T-cell (primary cell): ENCODE data around the gene GIMAP6. TPM values are rescaled to one million over a fixed set of nuclear protein-coding genes. Genes with fewer than 3 reads are reported as not detected.
"Not testable (repeated sequence)": the region's sequence is repeated elsewhere in the genome, so short reads cannot be mapped to it uniquely, and the experiment has no call there.

Experiments used
- ATAC-seq, 4 experiments: fragments of 200-7000 bp in 3 of 4; fragments of 150-1000 bp in 1 of 4; cut with Tn5 transposase; replicated peaks in 1 of 4; 1 replicate in 3 of 4; 2 replicates in 1 of 4; pipeline ENCODE4 v1.10.0; 2021; ENCODE audit warnings: moderate library complexity in 3 of 4, mild to moderate bottlenecking in 2 of 4, moderate number of reproducible peaks in 1 of 4
- CTCF ChIA-PET, 2 donors: fragments of 300-600 bp; sonication (Branson Sonifier 250); formaldehyde crosslinking; loops; one replicate each; lab custom pipeline; 2022; ENCODE audit warnings: antibody characterized with exemption in 2 of 2; lab: Charles Lee
- POLR2A ChIA-PET, 2 donors: fragments of 300-600 bp; sonication (Branson Sonifier 250); formaldehyde crosslinking; loops; one replicate each; lab custom pipeline; 2022; ENCODE audit warnings: antibody characterized with exemption in 2 of 2; lab: Charles Lee
- DNase-seq, 35 experiments: peaks; one replicate each; pipeline versions ENCODE4 v3.0.0 to v3.0.0-alpha.2; 2013 to 2023
- H3K27ac ChIP-seq: one replicate; pipeline ENCODE4 v1.5.1; 2013; ENCODE audit warnings: low read length
- H3K27me3 ChIP-seq, 2 experiments: replicated peaks in 1 of 2; 1 replicate in 1 of 2; 2 replicates in 1 of 2; pipeline versions ENCODE4 v1.6.1 to v1.7.0; 2013; ENCODE audit warnings: low read length in 1 of 2, mixed read lengths in 1 of 2; ENCODE audit not compliant: control insufficient read depth in 2 of 2, insufficient read depth in 2 of 2; ENCODE audit errors: extremely low read depth in 1 of 2
- H3K36me3 ChIP-seq, 2 donors: 1 replicate in 1 of 2; 2 replicates in 1 of 2; pipeline versions ENCODE4 v1.6.1 to v1.7.0; 2013; ENCODE audit warnings: low read length in 1 of 2; ENCODE audit not compliant: control insufficient read depth in 2 of 2, insufficient read depth in 1 of 2; ENCODE audit errors: extremely low read depth in 1 of 2
- H3K4me1 ChIP-seq, 2 experiments: 1 replicate in 1 of 2; 2 replicates in 1 of 2; pipeline versions ENCODE4 v1.6.1 to v1.7.0; 2013; ENCODE audit warnings: low read length in 2 of 2, mixed read lengths in 1 of 2; ENCODE audit not compliant: insufficient read depth in 2 of 2, control insufficient read depth in 1 of 2; ENCODE audit errors: extremely low read depth in 1 of 2
- H3K4me3 ChIP-seq, 2 donors: 1 replicate in 1 of 2; 2 replicates in 1 of 2; pipeline versions ENCODE4 v1.5.1 to v1.7.0; 2013; ENCODE audit warnings: mild to moderate bottlenecking in 2 of 2, low read length in 1 of 2, moderate library complexity in 1 of 2; ENCODE audit not compliant: control insufficient read depth in 1 of 2; ENCODE audit errors: extremely low read depth in 1 of 2
- H3K9me3 ChIP-seq: 2 replicates; pipeline ENCODE4 v1.7.0; 2013
- H3K27ac Mint-ChIP-seq, 2 donors: one replicate each; pipeline ENCODE4 v1.8.0; 2020 to 2021; ENCODE audit warnings: mild to moderate bottlenecking in 2 of 2, mixed read lengths in 2 of 2
- H3K27me3 Mint-ChIP-seq, 2 donors: one replicate each; pipeline ENCODE4 v1.8.0; 2021 to 2022; ENCODE audit warnings: mixed read lengths in 2 of 2
- H3K36me3 Mint-ChIP-seq: one replicate; pipeline ENCODE4 v1.8.0; 2021; ENCODE audit warnings: mixed read lengths
- H3K4me1 Mint-ChIP-seq, 3 donors: one replicate each; pipeline ENCODE4 v1.8.0; 2020 to 2022; ENCODE audit warnings: mixed read lengths in 3 of 3, mild to moderate bottlenecking in 1 of 3
- H3K4me3 Mint-ChIP-seq, 3 donors: one replicate each; pipeline ENCODE4 v1.8.0; 2020 to 2022; ENCODE audit warnings: mild to moderate bottlenecking in 3 of 3, mixed read lengths in 3 of 3, moderate library complexity in 3 of 3
- H3K9me3 Mint-ChIP-seq, 3 donors: one replicate each; pipeline ENCODE4 v1.8.0; 2020 to 2022; ENCODE audit warnings: mixed read lengths in 3 of 3
- WGBS: methylation state at CpG from one replicate; pipeline ENCODE4 v1.1.5; 2013; ENCODE audit warnings: missing lambda C conversion rate; ENCODE audit not compliant: insufficient coverage; 5-methylcytosine and 5-hydroxymethylcytosine counted together
- total RNA-seq, 35 experiments: library from RNA in 6 of 35; stranded (reverse) in 6 of 35; fragments of 120-200 nt in 1 of 35; gene quantifications; one replicate each; pipeline versions ENCODE4 v1.2.1 to v1.2.4 and lab custom pipeline; 2013 to 2026

GIMAP6 gene
- total RNA-seq, 5 donors from 2014 or later (not counting 1 experiment from before 2014, with no cell fraction given), result 55.0 to 168 (median 150) TPM

DNA sequence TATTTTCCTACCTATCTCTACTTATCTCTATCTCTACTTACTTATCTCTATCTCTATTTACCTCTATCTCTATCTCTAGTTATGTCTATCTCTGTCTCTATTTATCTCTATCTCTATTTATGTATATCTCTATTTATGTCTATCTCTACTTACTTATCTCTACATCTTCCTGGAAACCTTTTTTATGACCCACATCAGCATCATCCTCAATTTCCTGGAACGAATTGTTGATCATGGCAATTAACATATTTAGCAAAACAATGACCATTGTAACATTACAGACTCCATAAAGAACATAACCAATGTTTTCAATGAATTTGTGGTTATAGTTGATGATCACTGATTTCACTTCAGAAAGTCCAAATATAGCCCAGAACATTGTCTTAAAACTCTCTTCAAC, 18.3 kb downstream of the GIMAP6 start:
- ATAC-seq (no peak), DNase-seq (no peak)
- CTCF ChIA-PET, result no interaction called here
- Mint-ChIP-seq H3K36me3 (peaks cover 13% of the 10 kb centered on the region), H3K27ac (peak overlapping the region; percentile 81 to 93), H3K9me3 (peaks cover 7 to 29% (median 13%) of the 10 kb centered on the region in 3 donors), H3K4me3 (peak overlapping the region in 1 of 3 donors; percentile 52), H3K27me3 (no peaks in the 10 kb centered on the region), H3K4me1 (peaks cover 70 to 77% (median 75%) of the 10 kb centered on the region in 3 donors)
- peak overlapping the region; percentile 24 for H3K27ac ChIP-seq
- H3K27me3 ChIP-seq, result no peaks in the 10 kb centered on the region
- WGBS, result no CpG with 5 or more reads among the region's 1 CpG
- H3K36me3 ChIP-seq, result no peaks in the 10 kb centered on the region
- POLR2A ChIA-PET, result no interaction called here
- H3K4me3 ChIP-seq, result no peak overlapping the region
- peaks cover 7 to 20% of the 10 kb centered on the region in 2 experiments for H3K4me1 ChIP-seq
- H3K9me3 ChIP-seq, result no peaks in the 10 kb centered on the region

DNA sequence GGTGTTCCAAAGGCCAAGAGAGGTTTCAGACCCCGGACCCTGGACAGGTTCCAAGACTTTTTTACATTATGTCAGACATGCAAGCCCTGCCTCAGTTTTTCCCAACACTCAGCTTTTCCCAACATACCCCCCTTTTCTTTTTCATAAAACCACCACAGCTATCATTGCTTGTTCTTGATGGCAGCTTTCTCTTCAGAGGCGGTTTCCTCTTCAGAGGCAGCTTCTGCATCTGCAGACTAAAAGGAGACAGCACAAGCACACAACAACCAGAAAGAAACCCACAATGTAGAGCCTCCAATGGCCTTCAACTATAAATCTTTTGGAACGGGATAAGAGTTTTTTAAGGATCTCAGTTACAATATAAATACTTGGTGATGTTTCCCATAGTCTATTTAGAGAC, 19.3 kb downstream of the GIMAP6 start:
- Mint-ChIP-seq H3K4me1 (peaks cover 74 to 81% (median 78%) of the 10 kb centered on the region in 3 donors), H3K9me3 (peaks cover 7 to 21% (median 9%) of the 10 kb centered on the region in 3 donors), H3K36me3 (peaks cover 9% of the 10 kb centered on the region), H3K27me3 (no peaks in the 10 kb centered on the region), H3K4me3 (peak overlapping the region in 1 of 3 donors; percentile 52), H3K27ac (peak overlapping the region; percentile 81 to 93)
- Histone ChIP-seq H3K4me3 (no peak overlapping the region), H3K27me3 (no peaks in the 10 kb centered on the region), H3K36me3 (no peaks in the 10 kb centered on the region), H3K27ac (no peak overlapping the region), H3K4me1 (peaks cover 7 to 20% of the 10 kb centered on the region in 2 experiments), H3K9me3 (no peaks in the 10 kb centered on the region)
- ATAC-seq (peak in 3 of 4 experiments; percentile 40 to 71 (median 48)), DNase-seq (no peak)
- ChIA-PET CTCF (interaction anchor here in 1 of 2 donors (0.8 kb wide), 1 partner anchor 9 kb away, joined by 3 read pairs; no protein-coding TSS in a partner anchor), POLR2A (no interaction called here)
- WGBS, result 100% methylated on average over 1 of the region's 3 CpGs

DNA sequence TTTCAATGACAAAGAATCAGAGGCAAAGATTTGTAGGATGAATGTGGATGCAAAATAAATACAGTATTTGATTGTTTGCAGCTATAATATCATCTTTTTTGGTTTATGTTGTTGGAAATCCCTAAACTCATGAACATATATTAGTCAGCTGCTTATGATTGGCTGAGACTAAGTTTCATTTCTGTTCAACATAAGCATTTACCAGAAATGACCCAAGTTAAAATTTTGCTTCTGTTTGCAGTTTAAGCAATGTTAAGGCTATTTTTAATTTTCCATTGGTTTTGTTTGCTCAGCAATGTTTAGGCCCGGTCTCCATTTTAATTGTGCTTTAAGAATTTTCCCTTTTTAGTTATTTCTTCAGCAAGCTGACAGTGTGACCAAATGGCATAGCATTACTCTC, 22.0 kb downstream of the GIMAP6 start:
- Histone ChIP-seq H3K27me3 (no peaks in the 10 kb centered on the region), H3K36me3 (no peaks in the 10 kb centered on the region), H3K4me3 (no peak overlapping the region), H3K27ac (no peak overlapping the region), H3K9me3 (no peaks in the 10 kb centered on the region), H3K4me1 (peaks cover 7 to 23% of the 10 kb centered on the region in 2 experiments)
- peak overlapping the region; percentile 41 to 55 for H3K27ac Mint-ChIP-seq
- peaks cover 80 to 86% (median 82%) of the 10 kb centered on the region in 3 donors for H3K4me1 Mint-ChIP-seq
- POLR2A ChIA-PET, result no interaction called here
- no peaks in the 10 kb centered on the region for H3K27me3 Mint-ChIP-seq
- WGBS, result 60% methylated on average over 1 of the region's 1 CpG
- H3K9me3 Mint-ChIP-seq, result peaks cover 5 to 15% (median 7%) of the 10 kb centered on the region in 3 donors
- no peak for DNase-seq
- ATAC-seq, result no peak
- H3K36me3 Mint-ChIP-seq, result peaks cover 5% of the 10 kb centered on the region
- CTCF ChIA-PET, result no interaction called here
- no peak overlapping the region for H3K4me3 Mint-ChIP-seq

DNA sequence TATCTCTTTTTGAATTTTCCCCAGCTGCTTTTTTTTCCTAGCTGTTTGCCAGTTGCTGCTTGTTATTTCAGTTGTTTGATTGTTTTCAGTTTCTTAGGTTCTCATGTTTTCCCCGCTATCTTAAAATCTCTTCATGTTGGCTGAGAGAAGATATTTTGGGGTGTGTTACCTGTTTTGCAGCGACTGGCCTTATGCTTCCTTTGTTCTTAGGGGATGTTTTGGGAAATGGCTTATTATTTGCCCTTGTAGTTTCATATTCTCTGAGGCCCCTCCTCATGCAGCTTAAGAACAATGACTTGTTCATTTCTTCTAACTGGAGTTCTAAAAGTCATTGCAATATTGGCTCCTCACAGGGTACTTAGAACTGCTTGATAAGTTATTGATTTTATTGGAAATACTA, 28.6 kb downstream of the GIMAP6 start:
- H3K4me3 Mint-ChIP-seq, result peak overlapping the region; percentile 14 to 40 (median 19)
- peak; percentile 90 to 98 (median 94) for ATAC-seq
- H3K4me3 ChIP-seq, result not testable (repeated sequence)

DNA sequence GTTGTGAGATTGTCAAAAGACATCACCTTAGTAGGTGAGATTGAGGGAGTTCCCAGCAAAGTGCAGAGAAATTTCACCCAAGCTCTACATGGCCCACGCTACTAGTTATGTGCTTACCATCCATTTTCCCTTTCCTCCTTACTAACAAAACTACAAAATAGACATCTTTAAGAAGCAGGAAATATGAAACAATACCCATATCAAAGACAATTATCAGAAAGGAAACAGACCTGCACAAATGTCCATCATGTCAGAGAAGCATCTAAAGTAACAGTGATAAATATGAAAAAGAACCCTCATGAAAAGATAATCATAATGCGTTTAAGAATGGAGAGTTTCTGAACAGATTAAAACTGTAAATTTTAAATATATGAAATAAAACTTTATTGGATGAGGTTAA, 36.8 kb downstream of the GIMAP6 start:
- Histone ChIP-seq H3K4me3 (no peak overlapping the region), H3K36me3 (no peaks in the 10 kb centered on the region), H3K27ac (no peak overlapping the region), H3K27me3 (no peaks in the 10 kb centered on the region), H3K9me3 (peaks cover 6% of the 10 kb centered on the region), H3K4me1 (peaks cover 3 to 17% of the 10 kb centered on the region in 2 experiments)
- Mint-ChIP-seq H3K27ac (peak overlapping the region in 1 of 2 donors; percentile 17), H3K9me3 (peaks cover 18 to 45% (median 32%) of the 10 kb centered on the region in 3 donors), H3K4me1 (peaks cover 60 to 74% (median 66%) of the 10 kb centered on the region in 3 donors), H3K36me3 (peaks cover 41% of the 10 kb centered on the region), H3K27me3 (no peaks in the 10 kb centered on the region), H3K4me3 (peak overlapping the region in 1 of 3 donors; percentile 39)
- ChIA-PET POLR2A (no interaction called here), CTCF (no interaction called here)
- no CpG with 5 or more reads among the region's 2 CpGs for WGBS
- DNase-seq (no peak), ATAC-seq (no peak)

More for the DNA sequence above, 28.6 kb downstream of the GIMAP6 start:
- H3K27ac ChIP-seq, result peak overlapping the region; percentile 18
- no CpG with 5 or more reads among the region's 2 CpGs for WGBS
- CTCF ChIA-PET, result interaction anchor here in 1 of 2 donors (1.2 kb wide), 1 partner anchor 39 kb away, joined by 4 read pairs; no protein-coding TSS in a partner anchor
- H3K27ac Mint-ChIP-seq, result peak overlapping the region; percentile 88 to 90
- H3K36me3 Mint-ChIP-seq, result peaks cover 17% of the 10 kb centered on the region
- H3K4me1 Mint-ChIP-seq, result peaks cover 67 to 85% (median 83%) of the 10 kb centered on the region in 3 donors
- H3K9me3 ChIP-seq, H3K36me3 ChIP-seq, H3K27me3 Mint-ChIP-seq, POLR2A ChIA-PET, H3K27me3 ChIP-seq, H3K4me1 ChIP-seq: not testable (repeated sequence)
- H3K9me3 Mint-ChIP-seq, result peaks cover 0 to 26% (median 8%) of the 10 kb centered on the region in 3 donors
- peak in 6 of 35 experiments; percentile 9 to 59 (median 18) for DNase-seq

DNA sequence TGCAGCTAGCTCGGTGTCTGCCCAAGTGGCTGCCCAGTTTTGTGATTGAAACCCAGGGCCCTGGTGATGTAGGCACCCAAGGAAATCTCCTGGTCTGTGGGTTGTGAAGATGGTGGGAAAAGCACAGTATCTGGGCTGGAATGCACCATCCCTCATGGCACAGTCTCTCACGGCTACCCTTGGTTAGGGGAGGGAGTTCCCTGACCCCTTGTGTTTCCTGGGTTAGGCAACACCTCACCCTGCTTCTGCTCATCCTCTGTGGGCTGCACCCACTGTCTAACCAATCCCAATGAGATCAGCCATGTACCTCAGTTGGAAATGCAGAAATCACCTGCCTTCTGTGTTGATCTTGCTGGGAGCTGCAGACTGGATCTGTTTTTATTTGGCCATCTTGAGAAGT, 37.4 kb downstream of the GIMAP6 start:
- no peaks in the 10 kb centered on the region for H3K36me3 ChIP-seq
- H3K9me3 ChIP-seq, result peaks cover 6% of the 10 kb centered on the region
- Mint-ChIP-seq H3K4me1 (peaks cover 59 to 74% (median 65%) of the 10 kb centered on the region in 3 donors), H3K27ac (peak overlapping the region; percentile 14 to 17), H3K36me3 (peaks cover 41% of the 10 kb centered on the region), H3K27me3 (no peaks in the 10 kb centered on the region), H3K4me3 (peak overlapping the region in 1 of 3 donors; percentile 39), H3K9me3 (peaks cover 18 to 39% (median 32%) of the 10 kb centered on the region in 3 donors)
- H3K27me3 ChIP-seq, result no peaks in the 10 kb centered on the region
- no peak overlapping the region for H3K4me3 ChIP-seq
- ATAC-seq (no peak), DNase-seq (no peak)
- ChIA-PET CTCF (interaction anchor here in 1 of 2 donors (0.6 kb wide), 1 partner anchor 27 kb away, joined by 3 read pairs; no protein-coding TSS in a partner anchor), POLR2A (interaction anchor here in 1 of 2 donors (0.6 kb wide), 1 partner anchor 89 kb away, joined by 4 read pairs; no protein-coding TSS in a partner anchor)
- H3K4me1 ChIP-seq, result peaks cover 3 to 17% of the 10 kb centered on the region in 2 experiments
- 100% methylated on average over 1 of the region's 2 CpGs for WGBS
- no peak overlapping the region for H3K27ac ChIP-seq
